Gastroesophageal sphincter (tissue), 3 donors: ENCODE measurements around the gene SPSB3.

Source experiments
- EP300 ChIP-seq: sonication (generic); formaldehyde crosslinking; IDR thresholded peaks from one replicate; pipeline ENCODE4 v1.6.1; 2017; ENCODE audit warnings: antibody characterized with exemption, mild to moderate bottlenecking
- POLR2A ChIP-seq, 2 donors: fragments of 450-650 bp; IDR thresholded peaks; one replicate each; pipeline ENCODE4 v1.6.1; 2017; ENCODE audit warnings: antibody characterized with exemption in 2 of 2, mild to moderate bottlenecking in 2 of 2, moderate library complexity in 1 of 2
- POLR2AphosphoS5 ChIP-seq: sonication (generic); formaldehyde crosslinking; IDR thresholded peaks from one replicate; pipeline ENCODE4 v1.6.1; 2017; ENCODE audit warnings: antibody characterized with exemption
- TF ChIP-seq, protein P1 (sequence below), 4 experiments: fragments of 200-600 bp in 2 of 4; fragments of 450-650 bp in 2 of 4; sonication (generic) in 1 of 4; IDR thresholded peaks; one replicate each; pipeline ENCODE4 v1.5.1; 2017 to 2019; ENCODE audit warnings: antibody characterized with exemption in 4 of 4, mild to moderate bottlenecking in 2 of 4, moderate library complexity in 2 of 4

DNA sequence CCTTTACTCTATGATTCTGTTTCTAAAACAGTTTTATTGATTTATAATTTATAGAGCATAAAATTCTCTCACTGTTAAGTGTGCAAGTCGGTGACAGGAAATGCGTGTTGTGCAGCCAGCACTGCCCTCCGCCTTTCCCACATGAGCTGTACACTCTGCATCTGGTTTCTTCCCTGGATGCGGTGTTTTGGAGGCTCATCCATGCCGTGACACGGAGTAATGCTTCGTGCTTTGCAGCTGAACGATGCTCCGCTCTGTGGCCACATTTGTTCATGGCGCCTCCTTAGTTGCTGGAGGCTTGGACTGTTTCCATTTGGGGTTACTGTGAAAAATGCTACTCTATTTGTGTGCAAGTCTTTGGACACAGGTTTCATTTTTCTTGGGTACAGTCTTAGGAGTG, 18.3 kb upstream of the SPSB3 start:
- TF ChIP-seq, protein P1, sequence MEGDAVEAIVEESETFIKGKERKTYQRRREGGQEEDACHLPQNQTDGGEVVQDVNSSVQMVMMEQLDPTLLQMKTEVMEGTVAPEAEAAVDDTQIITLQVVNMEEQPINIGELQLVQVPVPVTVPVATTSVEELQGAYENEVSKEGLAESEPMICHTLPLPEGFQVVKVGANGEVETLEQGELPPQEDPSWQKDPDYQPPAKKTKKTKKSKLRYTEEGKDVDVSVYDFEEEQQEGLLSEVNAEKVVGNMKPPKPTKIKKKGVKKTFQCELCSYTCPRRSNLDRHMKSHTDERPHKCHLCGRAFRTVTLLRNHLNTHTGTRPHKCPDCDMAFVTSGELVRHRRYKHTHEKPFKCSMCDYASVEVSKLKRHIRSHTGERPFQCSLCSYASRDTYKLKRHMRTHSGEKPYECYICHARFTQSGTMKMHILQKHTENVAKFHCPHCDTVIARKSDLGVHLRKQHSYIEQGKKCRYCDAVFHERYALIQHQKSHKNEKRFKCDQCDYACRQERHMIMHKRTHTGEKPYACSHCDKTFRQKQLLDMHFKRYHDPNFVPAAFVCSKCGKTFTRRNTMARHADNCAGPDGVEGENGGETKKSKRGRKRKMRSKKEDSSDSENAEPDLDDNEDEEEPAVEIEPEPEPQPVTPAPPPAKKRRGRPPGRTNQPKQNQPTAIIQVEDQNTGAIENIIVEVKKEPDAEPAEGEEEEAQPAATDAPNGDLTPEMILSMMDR (IDR thresholded peaks at IDR 0.05), result no peak
- TF ChIP-seq POLR2A (IDR thresholded peaks at IDR 0.05) (no peak), EP300 (no peak), POLR2AphosphoS5 (no peak)
